Measurements from ENCODE around the gene CDH4.
A peak's percentile ranks its signal among the peaks of the same experiment; 100 is the strongest.

The CDH4 gene

DNA sequence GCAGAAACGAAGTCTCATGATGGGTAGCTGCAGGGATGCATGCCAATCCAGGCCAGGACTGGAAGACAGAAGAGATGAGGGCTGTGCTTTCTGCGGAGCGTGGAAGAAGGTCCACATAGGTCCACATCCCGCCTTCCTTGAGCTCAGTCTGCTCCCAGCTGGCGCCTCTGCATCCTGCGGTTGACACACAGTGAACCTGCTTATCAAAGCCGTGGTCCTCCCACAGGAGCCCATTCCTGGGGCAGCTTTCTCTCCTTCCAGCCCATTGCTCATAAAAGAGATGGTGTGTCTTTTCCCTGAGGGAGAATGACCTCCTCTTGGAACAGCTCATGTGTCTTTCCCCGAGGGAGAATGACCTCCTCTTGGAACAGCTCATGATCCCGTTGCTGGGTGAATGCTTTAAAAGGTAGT, 225.4 kb downstream of the CDH4 start:
- no peak for TF ChIP-seq POLR2AphosphoS5 (IDR thresholded peaks at IDR 0.05; ENCODE audit: low read depth, low read length)
- TF ChIP-seq, protein P1, sequence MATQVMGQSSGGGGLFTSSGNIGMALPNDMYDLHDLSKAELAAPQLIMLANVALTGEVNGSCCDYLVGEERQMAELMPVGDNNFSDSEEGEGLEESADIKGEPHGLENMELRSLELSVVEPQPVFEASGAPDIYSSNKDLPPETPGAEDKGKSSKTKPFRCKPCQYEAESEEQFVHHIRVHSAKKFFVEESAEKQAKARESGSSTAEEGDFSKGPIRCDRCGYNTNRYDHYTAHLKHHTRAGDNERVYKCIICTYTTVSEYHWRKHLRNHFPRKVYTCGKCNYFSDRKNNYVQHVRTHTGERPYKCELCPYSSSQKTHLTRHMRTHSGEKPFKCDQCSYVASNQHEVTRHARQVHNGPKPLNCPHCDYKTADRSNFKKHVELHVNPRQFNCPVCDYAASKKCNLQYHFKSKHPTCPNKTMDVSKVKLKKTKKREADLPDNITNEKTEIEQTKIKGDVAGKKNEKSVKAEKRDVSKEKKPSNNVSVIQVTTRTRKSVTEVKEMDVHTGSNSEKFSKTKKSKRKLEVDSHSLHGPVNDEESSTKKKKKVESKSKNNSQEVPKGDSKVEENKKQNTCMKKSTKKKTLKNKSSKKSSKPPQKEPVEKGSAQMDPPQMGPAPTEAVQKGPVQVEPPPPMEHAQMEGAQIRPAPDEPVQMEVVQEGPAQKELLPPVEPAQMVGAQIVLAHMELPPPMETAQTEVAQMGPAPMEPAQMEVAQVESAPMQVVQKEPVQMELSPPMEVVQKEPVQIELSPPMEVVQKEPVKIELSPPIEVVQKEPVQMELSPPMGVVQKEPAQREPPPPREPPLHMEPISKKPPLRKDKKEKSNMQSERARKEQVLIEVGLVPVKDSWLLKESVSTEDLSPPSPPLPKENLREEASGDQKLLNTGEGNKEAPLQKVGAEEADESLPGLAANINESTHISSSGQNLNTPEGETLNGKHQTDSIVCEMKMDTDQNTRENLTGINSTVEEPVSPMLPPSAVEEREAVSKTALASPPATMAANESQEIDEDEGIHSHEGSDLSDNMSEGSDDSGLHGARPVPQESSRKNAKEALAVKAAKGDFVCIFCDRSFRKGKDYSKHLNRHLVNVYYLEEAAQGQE (IDR thresholded peaks at IDR 0.05; ENCODE audit: insufficient read depth in 1 of 2, low read depth in 2 of 2, low read length in 2 of 2), result no peak
- TF ChIP-seq FOXP2 (optimal IDR thresholded peaks at IDR 0.05; ENCODE audit: borderline replicate concordance, extremely low read depth, extremely low read length, insufficient read depth), result no peak
- no peak for TF ChIP-seq TAF1 (IDR thresholded peaks at IDR 0.05; ENCODE audit: borderline replicate concordance, insufficient read depth, low read length)
- no peak for TF ChIP-seq SIN3A (IDR thresholded peaks at IDR 0.05; ENCODE audit: borderline replicate concordance, insufficient read depth, low read length)

DNA sequence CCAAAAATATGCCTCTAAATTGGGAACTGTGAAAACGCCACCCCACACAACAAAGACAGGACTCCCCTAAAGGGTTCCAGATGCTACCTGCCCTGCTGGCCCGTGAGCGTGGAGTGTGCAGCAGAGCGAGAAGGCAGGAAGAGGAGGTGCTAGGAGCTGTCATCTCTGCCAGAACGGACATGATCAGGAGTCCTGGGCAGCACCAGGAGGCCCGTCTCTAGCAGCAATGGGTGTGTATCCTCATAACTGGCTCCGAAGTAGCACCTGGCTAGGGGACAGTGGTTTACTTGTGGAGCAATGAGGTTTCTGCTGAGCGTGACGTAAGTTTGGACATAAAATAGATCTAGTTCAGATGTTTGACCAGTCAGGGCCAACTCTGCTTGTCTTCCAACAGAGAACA, 226.0 kb downstream of the CDH4 start:
- TF ChIP-seq, protein P1 (IDR thresholded peaks at IDR 0.05; ENCODE audit: insufficient read depth in 1 of 2, low read depth in 2 of 2, low read length in 2 of 2), result no peak
- TF ChIP-seq POLR2AphosphoS5 (IDR thresholded peaks at IDR 0.05; ENCODE audit: low read depth, low read length) (no peak), FOXP2 (optimal IDR thresholded peaks at IDR 0.05; ENCODE audit: borderline replicate concordance, extremely low read depth, extremely low read length, insufficient read depth) (no peak), TAF1 (IDR thresholded peaks at IDR 0.05; ENCODE audit: borderline replicate concordance, insufficient read depth, low read length) (no peak), SIN3A (IDR thresholded peaks at IDR 0.05; ENCODE audit: borderline replicate concordance, insufficient read depth, low read length) (no peak)

DNA sequence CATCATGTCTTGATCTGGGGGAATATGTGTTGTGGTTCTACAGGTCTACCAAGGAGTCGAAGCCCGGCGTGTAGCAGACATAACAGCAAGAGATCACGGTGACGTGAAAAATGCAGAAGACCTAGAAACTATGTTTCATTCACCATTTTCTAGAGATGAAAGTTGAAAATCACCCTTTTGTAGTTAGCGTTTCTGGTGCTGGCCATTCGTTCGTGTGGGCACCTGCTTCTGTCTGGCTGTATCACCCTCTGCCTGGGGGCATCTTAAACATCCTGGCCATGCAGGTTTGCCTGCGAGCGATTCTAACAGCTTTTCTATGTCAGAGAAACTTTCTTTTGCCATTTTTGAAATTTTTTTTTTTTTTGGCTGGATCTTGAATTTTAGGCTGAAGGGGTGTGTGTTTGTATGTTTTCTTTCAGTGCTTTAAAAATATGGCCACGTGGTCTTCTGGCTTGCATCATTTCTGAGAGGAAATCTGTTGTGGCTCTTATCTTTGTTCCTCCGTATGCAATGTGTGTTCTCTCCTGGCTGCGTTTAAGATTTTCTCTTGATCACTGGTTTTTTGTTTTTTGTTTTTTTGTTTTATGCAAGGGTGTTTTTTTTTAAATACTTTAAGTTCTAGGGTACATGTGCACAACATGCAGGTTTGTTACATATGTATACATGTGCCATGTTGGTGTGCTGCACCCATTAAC, 226.7 kb downstream of the CDH4 start:
- TF ChIP-seq POLR2AphosphoS5 (IDR thresholded peaks at IDR 0.05; ENCODE audit: low read depth, low read length), result peak; percentile 22; the same call in 1 of the 2 replicates
- no peak for TF ChIP-seq FOXP2 (optimal IDR thresholded peaks at IDR 0.05; ENCODE audit: borderline replicate concordance, extremely low read depth, extremely low read length, insufficient read depth)
- no peak for TF ChIP-seq SIN3A (IDR thresholded peaks at IDR 0.05; ENCODE audit: borderline replicate concordance, insufficient read depth, low read length)
- no peak for TF ChIP-seq TAF1 (IDR thresholded peaks at IDR 0.05; ENCODE audit: borderline replicate concordance, insufficient read depth, low read length)

DNA sequence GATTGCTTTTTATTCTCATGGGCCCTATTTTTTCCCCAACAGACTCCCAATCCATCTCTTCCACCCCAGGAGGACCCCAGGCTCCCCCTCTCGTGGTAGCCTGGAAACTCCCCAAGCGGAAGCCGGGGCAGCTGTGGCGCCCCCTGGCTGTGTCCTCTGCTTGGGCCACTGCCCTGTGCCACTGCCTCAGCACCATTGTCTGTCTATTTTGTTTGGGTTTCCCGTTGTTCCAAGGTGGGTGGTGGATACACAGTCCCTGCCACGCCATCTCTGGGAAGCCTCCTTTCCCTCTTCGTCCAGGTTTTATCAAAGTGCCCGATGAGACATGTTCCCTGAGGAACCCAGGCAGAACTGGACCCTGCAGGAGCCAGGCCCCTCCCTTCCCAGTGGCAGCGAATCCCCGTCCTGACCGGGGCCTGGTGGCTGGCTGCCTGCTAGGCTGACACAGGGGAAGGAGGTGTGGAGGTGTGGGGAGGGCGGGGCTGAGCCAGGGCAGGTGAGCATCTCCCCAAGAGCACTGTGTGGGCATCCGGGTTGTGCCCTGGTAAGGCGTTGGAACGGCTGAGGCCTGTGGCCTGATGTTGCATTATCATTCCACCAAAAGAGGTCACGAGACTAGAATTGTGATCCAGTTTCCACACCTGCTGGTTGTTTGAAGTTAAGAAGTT, 228.2 kb downstream of the CDH4 start:
- no peak for TF ChIP-seq SIN3A (IDR thresholded peaks at IDR 0.05; ENCODE audit: borderline replicate concordance, insufficient read depth, low read length)
- TF ChIP-seq, protein P1 (IDR thresholded peaks at IDR 0.05; ENCODE audit: insufficient read depth in 1 of 2, low read depth in 2 of 2, low read length in 2 of 2), result no peak
- TF ChIP-seq FOXP2 (optimal IDR thresholded peaks at IDR 0.05; ENCODE audit: borderline replicate concordance, extremely low read depth, extremely low read length, insufficient read depth), result no peak
- TF ChIP-seq POLR2AphosphoS5 (IDR thresholded peaks at IDR 0.05; ENCODE audit: low read depth, low read length), result no peak
- TF ChIP-seq TAF1 (IDR thresholded peaks at IDR 0.05; ENCODE audit: borderline replicate concordance, insufficient read depth, low read length), result no peak

DNA sequence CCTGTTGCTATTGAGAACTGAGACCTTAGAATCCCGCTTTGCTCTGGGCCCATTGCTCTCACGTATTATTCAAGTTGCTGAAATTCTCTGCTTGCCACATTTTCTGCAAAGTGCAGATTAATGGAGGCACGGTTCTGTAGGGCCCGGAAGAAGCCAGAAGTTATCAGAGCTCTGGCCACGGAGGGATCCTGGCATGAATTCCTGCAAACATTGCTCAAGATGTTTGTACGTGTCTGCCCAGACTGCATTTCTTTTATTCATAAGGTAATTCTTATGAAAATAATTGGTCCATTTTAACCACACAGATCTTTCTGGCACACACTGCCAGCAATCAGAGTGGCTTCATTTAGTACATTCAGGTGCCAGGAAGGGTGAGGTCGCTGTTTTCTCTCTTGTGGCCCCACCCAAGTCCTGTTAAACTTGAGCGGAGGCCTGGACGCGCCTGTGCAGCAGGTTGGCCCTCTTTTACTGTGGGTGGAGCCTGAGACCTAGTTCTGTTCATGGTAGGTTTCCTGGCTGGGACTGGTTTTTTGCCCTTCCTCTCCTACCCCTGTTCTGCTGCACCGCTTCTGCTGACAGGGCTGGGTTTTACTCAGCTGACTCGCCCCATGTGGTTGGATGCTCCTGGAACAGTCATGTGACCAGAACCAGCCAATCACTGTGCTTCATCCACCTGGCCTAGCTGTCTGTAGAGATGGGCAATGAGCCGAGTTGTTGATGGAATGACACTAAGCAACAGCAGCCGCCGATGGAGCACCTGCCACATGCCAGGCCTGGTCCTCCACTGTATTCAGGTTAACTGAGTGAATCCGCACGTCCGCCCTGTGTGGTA, 230.2 kb downstream of the CDH4 start:
- no peak for TF ChIP-seq SIN3A (IDR thresholded peaks at IDR 0.05; ENCODE audit: borderline replicate concordance, insufficient read depth, low read length)
- TF ChIP-seq FOXP2 (optimal IDR thresholded peaks at IDR 0.05; ENCODE audit: borderline replicate concordance, extremely low read depth, extremely low read length, insufficient read depth), result no peak
- TF ChIP-seq, protein P1 (IDR thresholded peaks at IDR 0.05; ENCODE audit: insufficient read depth in 1 of 2, low read depth in 2 of 2, low read length in 2 of 2), result no peak
- no peak for TF ChIP-seq POLR2AphosphoS5 (IDR thresholded peaks at IDR 0.05; ENCODE audit: low read depth, low read length)
- no peak for TF ChIP-seq TAF1 (IDR thresholded peaks at IDR 0.05; ENCODE audit: borderline replicate concordance, insufficient read depth, low read length)

Measured in PFSK-1 (cell line).